ENCODE data around the gene CUL4A.

The CUL4A gene

DNA sequence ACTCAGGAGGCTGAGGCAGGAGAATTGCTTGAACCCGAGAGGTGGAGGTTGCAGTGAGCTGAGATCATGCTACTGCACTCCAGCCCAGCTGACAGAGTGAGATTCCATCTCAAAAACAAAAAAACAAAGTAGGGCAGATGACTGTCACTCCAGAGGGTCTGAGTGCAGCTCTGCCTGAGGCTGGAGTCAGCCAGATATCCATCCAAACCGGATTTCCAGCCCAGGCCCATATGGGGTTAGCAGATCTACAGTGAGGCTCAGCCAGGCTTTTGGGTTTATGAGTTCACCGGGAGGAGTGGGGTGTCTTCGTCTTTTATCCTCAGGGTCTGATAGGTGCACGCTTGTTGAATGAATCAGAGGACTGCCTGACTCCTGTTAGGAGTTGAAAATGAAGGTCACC lies 106.6 kb downstream of the CUL4A start:
- H3K27ac ChIP-seq (ENCODE audit: low read length): no peak overlapping the region
- H3K4me1 ChIP-seq (ENCODE audit: insufficient read depth, low read length): no peaks in the 10 kb centered on the region
- peaks cover 56% of the 10 kb centered on the region for H4K20me1 ChIP-seq (ENCODE audit: insufficient read depth, low read length)
- peaks cover 68% of the 10 kb centered on the region for H3K36me3 ChIP-seq (ENCODE audit: insufficient read depth, low read length)
- H3K9me3 ChIP-seq (ENCODE audit: insufficient read depth, low read length, severe bottlenecking): no peaks in the 10 kb centered on the region
- no peak for TF ChIP-seq EZH2 (IDR thresholded peaks at IDR 0.05; ENCODE audit: borderline replicate concordance, low read depth, low read length, severe bottlenecking)
- TF ChIP-seq, protein P1, sequence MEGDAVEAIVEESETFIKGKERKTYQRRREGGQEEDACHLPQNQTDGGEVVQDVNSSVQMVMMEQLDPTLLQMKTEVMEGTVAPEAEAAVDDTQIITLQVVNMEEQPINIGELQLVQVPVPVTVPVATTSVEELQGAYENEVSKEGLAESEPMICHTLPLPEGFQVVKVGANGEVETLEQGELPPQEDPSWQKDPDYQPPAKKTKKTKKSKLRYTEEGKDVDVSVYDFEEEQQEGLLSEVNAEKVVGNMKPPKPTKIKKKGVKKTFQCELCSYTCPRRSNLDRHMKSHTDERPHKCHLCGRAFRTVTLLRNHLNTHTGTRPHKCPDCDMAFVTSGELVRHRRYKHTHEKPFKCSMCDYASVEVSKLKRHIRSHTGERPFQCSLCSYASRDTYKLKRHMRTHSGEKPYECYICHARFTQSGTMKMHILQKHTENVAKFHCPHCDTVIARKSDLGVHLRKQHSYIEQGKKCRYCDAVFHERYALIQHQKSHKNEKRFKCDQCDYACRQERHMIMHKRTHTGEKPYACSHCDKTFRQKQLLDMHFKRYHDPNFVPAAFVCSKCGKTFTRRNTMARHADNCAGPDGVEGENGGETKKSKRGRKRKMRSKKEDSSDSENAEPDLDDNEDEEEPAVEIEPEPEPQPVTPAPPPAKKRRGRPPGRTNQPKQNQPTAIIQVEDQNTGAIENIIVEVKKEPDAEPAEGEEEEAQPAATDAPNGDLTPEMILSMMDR (IDR thresholded peaks at IDR 0.05; ENCODE audit: borderline replicate concordance, extremely low read depth, low read length, poor library complexity, severe bottlenecking): no peak
- no peak overlapping the region for H2AFZ ChIP-seq (ENCODE audit: low read depth, low read length)
- H3K4me3 ChIP-seq (ENCODE audit: low read depth in 1 of 2, low read length in 2 of 2): no peak overlapping the region
- H3K4me2 ChIP-seq (ENCODE audit: insufficient read depth, low read length): no peak overlapping the region
- no peak overlapping the region for H3K9ac ChIP-seq (ENCODE audit: low read depth, low read length)
- no peaks in the 10 kb centered on the region for H3K27me3 ChIP-seq (ENCODE audit: insufficient read depth, low read length, poor library complexity)
- DNase-seq: no peak
- ATAC-seq (ENCODE audit: insufficient read depth, low read depth): no peak
- H3K79me2 ChIP-seq (ENCODE audit: insufficient read depth, low read length): peaks cover 36% of the 10 kb centered on the region

Data from DND-41 (cell line).